K562 (cell line): Measurements from ENCODE around the gene PARP1. TPM values are rescaled to one million over a fixed set of nuclear protein-coding genes. Genes with fewer than 3 reads are reported as not detected.

ENCODE experiments used
- ATAC-seq: fragments of 200-7000 bp; cut with Tn5 transposase; 3 replicates; pipeline ENCODE4 v1.9.1; 2020; ENCODE audit warnings: moderate library complexity
- BruUV-seq: library from RNA; stranded (reverse); fragments of 400-500 nt; replicated peaks from 2 replicates; lab custom pipeline; 2021; lab: Mats Ljungman, UMichigan
- CTCF ChIA-PET: fragments of 300-600 bp; formaldehyde crosslinking; extraction: SDS; loops from one replicate; lab custom pipeline; 2021; ENCODE audit warnings: low intra/inter-chr PET ratio; lab: Yijun Ruan, JAX
- POLR2A ChIA-PET: fragments of 300-600, 350-650 bp; sonication (Branson Sonifier 250); formaldehyde crosslinking; extraction: SDS; loops from one replicate; lab custom pipeline; 2021; ENCODE audit warnings: antibody characterized with exemption, inconsistent platforms; lab: Yijun Ruan, JAX
- DNase-seq, 4 experiments: peaks; one replicate each; pipeline versions ENCODE4 v3.0.0 to v3.0.0-alpha.2; 2011 to 2018; ENCODE audit warnings: low spot score in 3 of 4, mixed read lengths in 3 of 4; ENCODE audit errors: extremely low read depth in 1 of 4
- FAIRE-seq: peaks from 2 replicates; lab custom pipeline; 2011; peaks lifted over from hg19 to GRCh38; lab: Jason Lieb, UNC
- H2AFZ ChIP-seq: 2 replicates; pipeline ENCODE4 v1.6.0; 2011; ENCODE audit warnings: low read depth, low read length, control low read depth, inconsistent platforms
- H3K27ac ChIP-seq: fragments of 200-600 bp; 3 replicates; pipeline ENCODE4 v1.8.0; 2011; ENCODE audit warnings: low read depth, mild to moderate bottlenecking, control low read depth, inconsistent platforms, low read length, moderate library complexity, mixed read lengths; ENCODE audit errors: extremely low read depth
- H3K27me3 ChIP-seq, 2 experiments: fragments of 300-600 bp in 1 of 2; 2 replicates in 1 of 2; 3 replicates in 1 of 2; pipeline versions ENCODE4 v1.6.0 to v1.8.0; 2011; ENCODE audit warnings: inconsistent platforms in 2 of 2, low read length in 2 of 2, mild to moderate bottlenecking in 1 of 2, mixed read lengths in 1 of 2, moderate library complexity in 1 of 2; ENCODE audit not compliant: control insufficient read depth in 2 of 2, insufficient read depth in 2 of 2
- H3K36me3 ChIP-seq: fragments of 300-600 bp; 3 replicates; pipeline ENCODE4 v1.8.0; 2011; ENCODE audit warnings: mild to moderate bottlenecking, low read length, inconsistent platforms; ENCODE audit not compliant: control insufficient read depth, insufficient read depth
- H3K4me1 ChIP-seq, 2 experiments: fragments of 200-600 bp in 1 of 2; replicated peaks in 1 of 2; 2 replicates in 1 of 2; 3 replicates in 1 of 2; pipeline versions ENCODE4 v1.5.1 to v1.8.0; 2011; ENCODE audit warnings: inconsistent platforms in 2 of 2, low read length in 2 of 2, mild to moderate bottlenecking in 1 of 2, mixed read lengths in 1 of 2, moderate library complexity in 1 of 2; ENCODE audit not compliant: control insufficient read depth in 2 of 2, insufficient read depth in 2 of 2
- H3K4me2 ChIP-seq: 2 replicates; pipeline ENCODE4 v1.6.1; 2011; ENCODE audit warnings: low read length, control low read depth, inconsistent platforms, mixed read lengths; ENCODE audit not compliant: insufficient read depth
- H3K4me3 ChIP-seq: fragments of 200-600 bp; sonication (generic), shearing (Covaris generic); 2 replicates; pipeline ENCODE4 v1.5.1; 2016; ENCODE audit warnings: control low read depth, inconsistent platforms
- H3K79me2 ChIP-seq: fragments of 200-600 bp; 3 replicates; pipeline ENCODE4 v1.8.0; 2011; ENCODE audit warnings: low read length, inconsistent platforms; ENCODE audit not compliant: control insufficient read depth, insufficient read depth
- H3K9ac ChIP-seq, 2 experiments: 2 replicates each; pipeline versions ENCODE4 v1.6.0 to v1.6.1; 2011; ENCODE audit warnings: low read depth in 2 of 2, low read length in 2 of 2, control low read depth in 1 of 2, inconsistent platforms in 1 of 2, mild to moderate bottlenecking in 1 of 2, mixed read lengths in 1 of 2; ENCODE audit not compliant: insufficient read depth in 1 of 2
- H3K9me1 ChIP-seq: one replicate; pipeline ENCODE4 v1.6.0; 2011; ENCODE audit warnings: inconsistent platforms, mild to moderate bottlenecking, low read length, moderate library complexity; ENCODE audit not compliant: control insufficient read depth, insufficient read depth
- H3K9me3 ChIP-seq: replicated peaks from 2 replicates; pipeline ENCODE4 v1.5.1; 2011; ENCODE audit warnings: low read depth, low read length, inconsistent platforms; ENCODE audit not compliant: control insufficient read depth, insufficient read depth
- H4K20me1 ChIP-seq: replicated peaks from 2 replicates; pipeline ENCODE4 v1.6.1; 2011; ENCODE audit warnings: low read length, inconsistent platforms, mixed read lengths; ENCODE audit not compliant: control insufficient read depth, insufficient read depth
- CBX1 ChIP-seq: sonication (generic); IDR thresholded peaks from 2 replicates; pipeline ENCODE4 v1.6.1; 2016; ENCODE audit warnings: antibody characterized with exemption, low read depth, mild to moderate bottlenecking
- CREM ChIP-seq: IDR thresholded peaks from 2 replicates; pipeline ENCODE4 v1.6.1; 2014; ENCODE audit warnings: antibody characterized with exemption, low read depth
- ELF2 ChIP-seq: fragments of 250-450 bp; sonication (Bioruptor Pico); IDR thresholded peaks from 2 replicates; pipeline ENCODE4 v1.5.0; 2021; ENCODE audit warnings: mild to moderate bottlenecking
- ETV6 ChIP-seq, 3 experiments: fragments of 150-350 bp in 1 of 3; sonication (generic) in 1 of 3; formaldehyde crosslinking in 1 of 3; IDR thresholded peaks; 2 replicates each; pipeline versions ENCODE4 v1.6.1 to v1.8.0; 2014 to 2022; ENCODE audit warnings: borderline replicate concordance in 2 of 3, low read depth in 2 of 3, antibody characterized with exemption in 1 of 3, low read length in 1 of 3, mild to moderate bottlenecking in 1 of 3, missing genetic modification reagents in 1 of 3
- ILF3 ChIP-seq: fragments of 450-650 bp; IDR thresholded peaks from 2 replicates; pipeline ENCODE4 v1.6.1; 2018; ENCODE audit warnings: antibody characterized with exemption, mild to moderate bottlenecking, moderate library complexity, borderline replicate concordance
- KDM4B ChIP-seq, 2 experiments: fragments of 450-650 bp in 1 of 2; sonication (generic) in 1 of 2; IDR thresholded peaks; 2 replicates each; pipeline ENCODE4 v1.6.1; 2016 to 2017; ENCODE audit warnings: borderline replicate concordance in 2 of 2, antibody characterized with exemption in 1 of 2, low read depth in 1 of 2, mild to moderate bottlenecking in 1 of 2
- NONO ChIP-seq, 2 experiments: fragments of 200-400 bp in 1 of 2; fragments of 450-650 bp in 1 of 2; formaldehyde crosslinking in 1 of 2; IDR thresholded peaks; 2 replicates each; pipeline ENCODE4 v1.6.1; 2017; ENCODE audit warnings: low read depth in 2 of 2, mild to moderate bottlenecking in 2 of 2, moderate library complexity in 2 of 2, low read length in 1 of 2
- PKNOX1 ChIP-seq: fragments of 450-650 bp; IDR thresholded peaks from 2 replicates; pipeline ENCODE4 v1.6.1; 2016
- TAF9B ChIP-seq: fragments of 450-650 bp; IDR thresholded peaks from 2 replicates; pipeline ENCODE4 v1.6.1; 2018; ENCODE audit warnings: mild to moderate bottlenecking; ENCODE audit not compliant: partially characterized antibody
- XRCC5 ChIP-seq: fragments of 200-400 bp; formaldehyde crosslinking; IDR thresholded peaks from 2 replicates; pipeline ENCODE4 v1.6.1; 2017; ENCODE audit warnings: low read depth, mild to moderate bottlenecking, low read length
- ZBTB5 ChIP-seq: fragments of 450-650 bp; IDR thresholded peaks from 2 replicates; pipeline ENCODE4 v1.6.1; 2017; ENCODE audit warnings: antibody characterized with exemption
- ZNF436 ChIP-seq: fragments of 250-450, 450-650 bp; sonication (Bioruptor Pico); formaldehyde crosslinking; IDR thresholded peaks from 2 replicates; pipeline ENCODE4 v1.7.0; 2020; ENCODE audit warnings: mild to moderate bottlenecking
- ZNF584 ChIP-seq: fragments of 200-800 bp; sonication (Bioruptor generic); IDR thresholded peaks from 2 replicates; pipeline ENCODE4 v1.6.1; 2016; ENCODE audit warnings: low read depth, mild to moderate bottlenecking, missing genetic modification characterization, missing compliant biosample characterization
- ZNF592 ChIP-seq: fragments of 450-650 bp; IDR thresholded peaks from 2 replicates; pipeline ENCODE4 v1.6.1; 2017; ENCODE audit warnings: antibody characterized with exemption, mild to moderate bottlenecking
- ZNF778 ChIP-seq: fragments of 450-650 bp; formaldehyde crosslinking; IDR thresholded peaks from 2 replicates; pipeline ENCODE4 v1.4.0; 2020; ENCODE audit warnings: mild to moderate bottlenecking, moderate library complexity
- WGBS: fragments of 100-300 bp; shearing (Covaris generic); methylation state at CpG from one replicate; pipeline ENCODE4 v1.1.6; 2016; ENCODE audit warnings: low coverage, mixed read lengths; ENCODE audit not compliant: insufficient coverage; ENCODE audit errors: missing lambda C conversion rate; 5-methylcytosine and 5-hydroxymethylcytosine counted together
- in situ Hi-C: fragments of 300-500 bp; cut with MboI; formaldehyde crosslinking; loops from 4 replicates; pipeline ENCODE4 v1.15.0; 2018; ENCODE audit warnings: inconsistent platforms, mixed read lengths
- intact Hi-C: fragments of 100-400 bp; cut with micrococcal nuclease; formaldehyde crosslinking; loops from 2 replicates; pipeline ENCODE4 v1.14.2; 2022
- polyA plus RNA-seq, 8 experiments: library from polyadenylated mRNA; depleted of rRNA in 4 of 8; stranded (reverse) in 5 of 8; unstranded in 3 of 8; fragments of >200 nt; fragmentation: Nextera tagmentation in 2 of 8; fragmentation: Illumina TruSeq in 1 of 8; extraction: Ambion mirVana in 2 of 8; extraction: Trizol in 1 of 8; gene quantifications; 2 replicates each; pipeline versions ENCODE4 v1.2.1 to v1.2.3, GENCODE V29; 2011 to 2014; ENCODE audit warnings: inconsistent platforms in 1 of 8, missing spikeins in 1 of 8
- total RNA-seq, 7 experiments: library from RNA; depleted of rRNA in 6 of 7; stranded (reverse); fragments of >200 nt in 6 of 7; fragmentation: Illumina TruSeq in 2 of 7; extraction: Trizol in 2 of 7; gene quantifications; 2 replicates each; pipeline versions ENCODE4 v1.2.1 to v1.2.3, GENCODE V29; 2011 to 2021; ENCODE audit warnings: low replicate concordance in 1 of 7

The PARP1 gene
- total and polyA plus RNA-seq, 9 of the 15 experiments (the other 6 are each of a cell fraction or from before 2014, with no cell fraction given), result 121 to 306 (median 250) TPM

GRCh38 chr1:226409392-226409791 is 1.5 kb upstream of the PARP1 start:
- ChIA-PET CTCF (interaction anchor here (0.6 kb wide), 1 partner anchor 226 kb away, joined by 3 read pairs; no protein-coding TSS in a partner anchor), POLR2A (interaction anchor here (1.0 to 1.6 kb wide), 4 partner anchors 13 to 252 kb away, joined by 3 to 7 read pairs (median 4); no protein-coding TSS in a partner anchor)
- ATAC-seq (no peak), DNase-seq (no peak), FAIRE-seq (no peak)
- H3K27ac ChIP-seq, result no peak overlapping the region
- WGBS, result 57% methylated on average over 4 of the region's 4 CpGs
- peaks cover 11% of the 10 kb centered on the region; the same call in 2 of the 3 replicates for H3K36me3 ChIP-seq
- H3K4me1 ChIP-seq, result peaks cover 22 to 27% of the 10 kb centered on the region in 2 experiments; a peak in 4 of 5 replicates
- intact Hi-C loops, result loop anchor here (5.0 kb wide), 2 partner anchors 102 to 207 kb away; partner anchors contain the start of gene LIN9
- peaks cover 4 to 9% of the 10 kb centered on the region in 2 experiments; a peak in 4 of 5 replicates for H3K27me3 ChIP-seq
- H3K9me3 ChIP-seq, result 0 out of 2 replicates have a peak, but pooled peaks cover 2% of the 10 kb centered on the region
- in situ Hi-C loops, result no loop called here
- H3K9me1 ChIP-seq, result peaks cover 6% of the 10 kb centered on the region
- H3K4me2 ChIP-seq, result no peak overlapping the region
- BruUV-seq, result no TSS peak
- H3K4me3 ChIP-seq, result no peak overlapping the region
- no peak overlapping the region for H2AFZ ChIP-seq
- H3K79me2 ChIP-seq, result peaks cover 35% of the 10 kb centered on the region
- H3K9ac ChIP-seq, result no peak overlapping the region
- H4K20me1 ChIP-seq, result peaks cover 6% of the 10 kb centered on the region
- TF ChIP-seq TAF9B (no peak), XRCC5 (no peak), ETV6 (IDR thresholded peaks at IDR 0.05; ENCODE audit: borderline replicate concordance in 1 of 2, low read depth in 2 of 2, low read length in 1 of 2) (no peak), ETV6 (CRISPR knock-in tag; IDR thresholded peaks at IDR 0.05; ENCODE audit: borderline replicate concordance) (no peak), ZNF584 (CRISPR knock-in tag) (no peak), CREM (no peak), ZNF592 (no peak), PKNOX1 (no peak), ELF2 (CRISPR knock-in tag) (no peak), CBX1 (no peak), ZBTB5 (no peak), KDM4B (IDR thresholded peaks at IDR 0.05; ENCODE audit: borderline replicate concordance in 2 of 2, low read depth in 1 of 2) (no peak), ILF3 (no peak), ZNF778 (CRISPR knock-in tag) (no peak), NONO (IDR thresholded peaks at IDR 0.05; ENCODE audit: low read depth in 2 of 2, low read length in 1 of 2) (no peak), ZNF436 (no peak)
